GM12892 (cell line): ENCODE data around the gene GSTP1. TPM values are rescaled to one million over a fixed set of nuclear protein-coding genes. Genes with fewer than 3 reads are reported as not detected.

Experiments
- DNase-seq: peaks from one replicate; pipeline ENCODE4 v3.0.0; 2011; ENCODE audit not compliant: insufficient read length
- FAIRE-seq: peaks from 2 replicates; lab custom pipeline; 2011; peaks lifted over from hg19 to GRCh38; lab: Jason Lieb, UNC
- POLR2A ChIP-seq: IDR thresholded peaks from 2 replicates; pipeline ENCODE4 v1.6.1; 2011; ENCODE audit warnings: low read depth, low read length, control low read depth
- POLR2AphosphoS5 ChIP-seq: IDR thresholded peaks from 2 replicates; pipeline ENCODE4 v1.6.1; 2011; ENCODE audit warnings: low read depth, low read length, control low read depth
- TAF1 ChIP-seq: IDR thresholded peaks from 2 replicates; pipeline ENCODE4 v1.6.1; 2011; ENCODE audit warnings: low read depth, mild to moderate bottlenecking, control low read depth, low read length, borderline replicate concordance
- polyA plus RNA-seq: library from polyadenylated mRNA; unstranded; fragments of >200 nt; gene quantifications from one replicate; pipeline ENCODE4 v1.2.1, GENCODE V29; 2012; ENCODE audit warnings: missing spikeins, inconsistent platforms; ENCODE audit not compliant: missing spikeins

GSTP1 gene
- polyA plus RNA-seq = 993 TPM

DNA sequence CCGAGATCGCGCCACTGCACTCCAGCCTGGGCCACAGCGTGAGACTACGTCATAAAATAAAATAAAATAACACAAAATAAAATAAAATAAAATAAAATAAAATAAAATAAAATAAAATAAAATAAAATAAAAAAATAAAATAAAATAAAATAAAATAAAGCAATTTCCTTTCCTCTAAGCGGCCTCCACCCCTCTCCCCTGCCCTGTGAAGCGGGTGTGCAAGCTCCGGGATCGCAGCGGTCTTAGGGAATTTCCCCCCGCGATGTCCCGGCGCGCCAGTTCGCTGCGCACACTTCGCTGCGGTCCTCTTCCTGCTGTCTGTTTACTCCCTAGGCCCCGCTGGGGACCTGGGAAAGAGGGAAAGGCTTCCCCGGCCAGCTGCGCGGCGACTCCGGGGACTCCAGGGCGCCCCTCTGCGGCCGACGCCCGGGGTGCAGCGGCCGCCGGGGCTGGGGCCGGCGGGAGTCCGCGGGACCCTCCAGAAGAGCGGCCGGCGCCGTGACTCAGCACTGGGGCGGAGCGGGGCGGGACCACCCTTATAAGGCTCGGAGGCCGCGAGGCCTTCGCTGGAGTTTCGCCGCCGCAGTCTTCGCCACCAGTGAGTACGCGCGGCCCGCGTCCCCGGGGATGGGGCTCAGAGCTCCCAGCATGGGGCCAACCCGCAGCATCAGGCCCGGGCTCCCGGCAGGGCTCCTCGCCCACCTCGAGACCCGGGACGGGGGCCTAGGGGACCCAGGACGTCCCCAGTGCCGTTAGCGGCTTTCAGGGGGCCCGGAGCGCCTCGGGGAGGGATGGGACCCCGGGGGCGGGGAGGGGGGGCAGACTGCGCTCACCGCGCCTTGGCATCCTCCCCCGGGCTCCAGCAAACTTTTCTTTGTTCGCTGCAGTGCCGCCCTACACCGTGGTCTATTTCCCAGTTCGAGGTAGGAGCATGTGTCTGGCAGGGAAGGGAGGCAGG lies at the start of gene GSTP1:
GSTP1 (plus strand) TSS at position 566 of the 958 bp plus-strand sequence; CDS start at position 598, 32 bp downstream.
- peak; percentile 84 for FAIRE-seq
- TF ChIP-seq TAF1 (no peak; the same call in 1 of the 2 replicates), POLR2AphosphoS5 (peak; percentile 96), POLR2A (peak; percentile 98)
- DNase-seq = peak; percentile 79

DNA sequence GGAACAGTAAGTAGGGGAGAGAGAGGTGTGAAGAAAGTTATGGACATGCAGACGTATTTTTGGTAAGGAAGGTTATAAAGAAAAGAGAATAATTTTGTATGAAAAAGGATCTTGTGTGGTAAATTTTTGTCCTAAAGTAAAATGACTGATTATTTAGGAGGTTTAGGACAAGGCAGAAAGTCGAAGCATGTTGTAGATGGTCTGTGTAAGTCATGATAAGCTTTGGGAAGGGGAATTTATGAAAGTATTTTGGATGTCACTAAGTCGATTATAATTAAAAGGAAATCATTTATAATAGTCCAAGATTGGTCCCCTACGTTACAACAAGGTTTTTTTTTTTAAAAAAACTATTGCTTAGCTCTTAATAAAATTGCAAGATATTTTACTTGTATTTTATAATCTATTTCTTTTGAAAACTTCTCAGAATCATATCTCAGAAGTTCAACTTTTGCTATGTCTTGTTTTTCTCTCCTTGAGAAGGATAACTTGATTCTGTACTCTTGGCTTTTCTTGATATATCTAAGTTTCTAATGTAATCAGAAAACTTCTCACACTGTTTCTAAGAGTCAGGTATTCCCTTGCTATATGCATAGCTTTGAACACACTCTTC lies 49.4 kb upstream of the GSTP1 start:
- FAIRE-seq (no peak), DNase-seq (no peak)
- TF ChIP-seq POLR2AphosphoS5 = no peak
- no peak for TF ChIP-seq POLR2A
- TF ChIP-seq TAF1 = no peak

DNA sequence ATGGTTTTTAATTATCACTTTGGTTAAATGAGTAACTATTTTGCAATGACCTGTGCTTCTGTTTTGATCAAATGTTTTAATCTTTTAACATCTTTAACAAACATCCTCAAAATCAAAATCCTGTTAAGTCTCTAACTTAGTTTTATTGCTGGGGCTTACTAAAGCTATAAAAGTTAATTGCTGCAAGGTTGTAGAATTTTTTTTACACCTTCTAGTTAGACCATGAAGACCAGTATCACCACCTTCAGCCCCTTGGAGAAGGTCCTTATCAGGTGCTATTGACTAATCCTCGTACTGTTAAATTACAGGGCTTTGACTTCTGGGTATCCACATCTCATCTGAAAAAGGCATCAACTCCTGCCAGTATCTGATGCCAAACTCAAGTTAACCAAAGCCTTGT lies 48.1 kb upstream of the GSTP1 start:
- no peak for FAIRE-seq
- no peak for DNase-seq
- TF ChIP-seq TAF1 (no peak), POLR2AphosphoS5 (no peak), POLR2A (no peak)

DNA sequence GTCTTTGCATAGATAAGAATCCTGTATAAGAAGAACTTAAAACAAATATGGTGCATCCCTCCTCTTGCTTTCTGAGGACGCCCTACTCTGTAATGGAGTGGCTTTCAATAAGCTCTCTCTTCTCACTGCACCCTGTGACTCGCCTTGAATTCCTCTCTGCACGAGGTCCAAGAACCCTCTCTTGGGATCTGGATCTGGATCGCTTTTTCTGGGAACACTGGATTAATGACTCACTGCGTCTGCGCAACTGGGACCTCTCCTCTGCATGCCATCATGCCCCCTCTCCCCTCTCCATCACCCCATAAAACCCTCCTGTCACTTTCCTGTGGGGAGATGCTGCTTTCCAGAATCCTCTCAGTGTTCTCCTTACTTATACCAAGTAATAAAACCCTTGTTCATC lies 45.3 kb upstream of the GSTP1 start:
- DNase-seq (no peak), FAIRE-seq (no peak)
- no peak for TF ChIP-seq TAF1
- TF ChIP-seq POLR2A = no peak
- no peak for TF ChIP-seq POLR2AphosphoS5

DNA sequence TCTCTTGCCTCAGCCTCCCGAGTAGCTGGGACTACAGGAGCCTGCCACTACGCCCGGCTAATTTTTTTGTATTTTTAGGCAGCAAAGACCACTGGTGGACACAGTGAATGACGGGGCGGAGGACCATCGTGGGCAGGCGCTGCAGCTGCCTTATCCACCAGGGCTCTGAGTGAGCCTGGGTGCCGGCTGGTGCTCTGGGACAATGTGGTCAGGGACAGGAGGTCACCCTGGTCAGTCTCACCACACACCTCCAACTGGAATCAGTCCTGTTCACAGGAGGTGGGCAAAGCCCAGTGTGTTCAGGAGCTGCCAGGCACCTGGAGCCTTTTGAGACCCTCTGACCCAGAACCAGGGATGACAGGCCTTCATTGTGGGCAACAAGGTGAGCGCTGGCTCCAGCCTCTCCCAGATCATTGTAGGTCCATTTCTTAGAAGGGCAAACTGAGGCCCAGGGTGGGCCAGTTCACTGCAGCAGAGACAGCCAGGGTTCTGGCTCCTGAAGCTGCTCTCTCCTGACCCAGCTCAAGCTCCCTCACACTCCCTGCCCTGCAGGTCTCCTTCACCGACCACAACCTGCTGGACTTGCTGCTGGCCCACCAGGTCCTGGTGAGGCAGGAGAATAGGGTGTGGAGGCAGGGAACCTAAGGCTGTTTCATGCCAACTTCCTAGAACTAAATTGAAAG lies 44.6 kb upstream of the GSTP1 start:
- FAIRE-seq (no peak), DNase-seq (no peak)
- no peak for TF ChIP-seq TAF1
- TF ChIP-seq POLR2AphosphoS5 = no peak
- no peak for TF ChIP-seq POLR2A

DNA sequence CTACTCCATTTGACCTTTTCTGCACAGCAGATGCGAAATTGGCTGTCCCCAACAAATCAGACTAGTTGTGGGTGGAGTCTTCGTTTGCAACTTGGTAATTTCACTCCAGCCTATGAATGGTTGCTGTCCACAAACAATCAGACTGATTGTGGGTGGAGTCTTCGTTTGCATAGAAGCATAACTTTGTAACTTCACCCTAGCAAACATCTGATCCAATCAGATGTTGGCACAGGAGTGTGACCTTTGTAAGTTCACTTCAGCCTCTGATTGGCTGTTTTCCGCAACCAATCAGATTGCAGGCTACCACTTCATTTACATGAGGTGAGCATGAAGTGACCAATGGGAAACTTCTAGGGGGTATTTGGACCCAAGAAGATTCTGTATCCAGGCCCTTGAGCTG lies 44.1 kb upstream of the GSTP1 start:
- FAIRE-seq = no peak
- TF ChIP-seq POLR2A (no peak), TAF1 (no peak), POLR2AphosphoS5 (no peak)
- DNase-seq = no peak

DNA sequence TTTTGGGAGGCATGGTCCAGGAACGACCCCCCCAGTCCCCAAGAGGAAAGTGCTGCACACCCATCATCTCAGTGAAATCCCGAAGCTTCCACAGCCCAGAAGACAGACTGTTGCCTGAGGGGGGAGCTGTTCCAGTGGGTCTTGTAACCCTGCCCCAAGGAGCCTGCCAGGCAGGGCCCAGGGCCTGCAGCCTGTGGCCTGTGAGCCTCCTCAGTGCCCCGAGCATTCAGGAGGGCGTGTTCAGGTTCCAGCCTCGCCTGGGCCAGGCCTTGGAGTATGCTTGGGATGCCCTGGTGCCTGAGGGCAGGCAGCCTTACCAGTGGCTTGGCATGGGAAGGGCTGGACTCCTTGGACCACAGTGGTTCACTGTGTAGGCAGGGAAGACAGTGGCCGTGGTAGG lies 42.4 kb upstream of the GSTP1 start:
- FAIRE-seq = no peak
- no peak for TF ChIP-seq POLR2A
- TF ChIP-seq TAF1 = no peak
- no peak for TF ChIP-seq POLR2AphosphoS5

DNA sequence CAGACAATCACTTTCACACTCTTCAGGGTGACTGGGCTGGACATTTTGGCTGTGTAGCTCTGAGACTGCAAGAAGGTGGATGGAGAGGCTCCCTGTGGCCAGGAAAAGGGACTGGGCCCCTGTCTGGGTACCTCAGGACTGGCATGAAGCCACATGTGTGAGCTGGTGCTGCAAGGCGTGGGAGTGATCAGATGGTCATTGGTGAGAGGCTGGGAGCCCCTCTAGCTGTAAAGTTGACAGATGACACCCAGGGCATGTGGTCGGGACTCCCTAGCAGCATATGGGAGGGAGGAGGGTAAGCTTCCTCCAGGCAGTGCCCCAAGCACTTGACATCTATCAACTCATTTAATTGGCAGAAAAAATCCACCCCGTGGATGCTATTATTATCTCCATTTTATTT lies 41.4 kb upstream of the GSTP1 start:
- TF ChIP-seq TAF1 = no peak
- no peak for TF ChIP-seq POLR2A
- no peak for TF ChIP-seq POLR2AphosphoS5
- no peak for FAIRE-seq
- DNase-seq = no peak

More for the DNA sequence above, 42.4 kb upstream of the GSTP1 start:
- no peak for DNase-seq

DNA sequence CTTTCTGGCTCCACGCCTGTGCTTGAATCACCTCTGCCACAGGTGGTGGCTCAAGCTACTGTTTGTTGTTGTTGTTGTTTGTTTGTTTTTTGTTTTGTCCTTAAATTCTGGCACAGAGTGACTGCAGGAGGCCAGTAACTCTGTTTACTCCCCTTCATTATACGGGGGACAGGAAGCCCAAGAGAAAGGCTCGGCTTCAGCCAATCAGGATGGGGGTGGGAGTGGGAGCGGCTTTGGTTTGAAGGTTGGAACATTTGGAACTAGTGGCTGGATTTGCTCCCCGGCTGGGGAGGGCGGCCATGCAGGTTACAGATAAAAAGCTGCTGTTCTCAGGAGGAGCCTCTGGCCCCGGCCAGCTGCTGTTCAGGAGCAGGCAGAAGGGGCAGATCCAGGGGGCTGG lies 40.6 kb upstream of the GSTP1 start:
- DNase-seq (no peak), FAIRE-seq (no peak)
- TF ChIP-seq POLR2AphosphoS5 (no peak), POLR2A (no peak), TAF1 (no peak)

DNA sequence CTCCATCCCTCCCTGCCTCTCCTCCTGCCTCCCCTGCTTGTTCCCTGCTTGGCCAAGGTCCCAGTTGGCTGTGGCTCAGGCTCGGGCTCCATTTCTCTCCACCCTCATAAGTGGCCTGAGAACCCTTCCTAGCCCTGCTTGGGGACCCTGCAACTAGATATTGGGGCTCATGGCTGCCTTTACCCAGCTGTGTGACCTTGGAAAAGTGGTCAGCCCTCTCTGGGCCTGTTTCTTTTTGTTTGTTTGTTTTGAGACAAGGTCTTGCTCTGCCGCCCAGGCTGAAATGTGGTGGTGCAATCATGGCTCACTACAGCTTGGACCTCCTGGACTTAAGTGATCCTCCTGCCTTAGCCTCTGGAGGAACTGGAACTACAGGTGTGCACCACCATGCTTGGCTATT lies 40.0 kb upstream of the GSTP1 start:
- FAIRE-seq = no peak
- DNase-seq = no peak
- TF ChIP-seq TAF1 (no peak), POLR2AphosphoS5 (no peak), POLR2A (no peak)

DNA sequence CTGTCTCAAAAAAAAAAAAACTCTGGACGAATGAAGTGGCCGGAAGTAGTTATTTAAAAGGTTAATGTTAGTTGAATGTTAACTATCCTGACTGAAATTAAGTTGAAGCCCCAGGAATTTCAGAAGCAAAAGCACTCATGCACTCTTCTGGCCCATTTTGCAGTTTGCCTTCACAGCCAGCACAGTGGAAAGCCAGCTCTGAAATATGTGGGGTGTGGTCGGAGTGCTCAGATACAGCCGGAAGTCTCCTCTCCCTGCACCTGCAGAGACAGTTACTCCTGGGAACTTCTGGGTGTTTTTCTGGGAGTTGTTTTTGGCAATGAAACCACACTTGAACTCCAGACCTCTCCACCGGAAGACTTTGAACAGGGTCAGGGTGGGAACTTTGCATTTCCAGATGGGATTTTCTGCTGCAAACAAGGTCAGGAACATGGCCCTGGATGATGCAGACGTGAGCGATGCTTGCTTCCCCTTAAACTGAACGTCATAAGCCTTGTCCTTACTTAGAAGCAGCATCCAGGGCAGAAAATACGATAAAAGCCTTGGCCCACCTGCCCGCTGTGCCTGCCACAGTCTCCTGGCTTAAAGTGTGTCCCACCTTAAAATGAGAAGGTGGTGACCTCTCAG lies 38.9 kb upstream of the GSTP1 start:
- TF ChIP-seq POLR2A = no peak
- no peak for TF ChIP-seq POLR2AphosphoS5
- no peak for TF ChIP-seq TAF1
- no peak for FAIRE-seq
- DNase-seq = no peak
